GM23338 (cell line): ENCODE measurements around the gene RNF4. TPM values are rescaled to one million over a fixed set of nuclear protein-coding genes. Genes with fewer than 3 reads are reported as not detected.

Source experiments
- ATAC-seq: fragments of 200-7000 bp; cut with Tn5 transposase; 3 replicates; pipeline ENCODE4 v1.9.1; 2020
- DNase-seq: peaks from one replicate; pipeline ENCODE4 v3.0.0-alpha.2; 2015; ENCODE audit warnings: low spot score
- H2AFZ ChIP-seq: fragments of 200-600 bp; sonication (generic); 2 replicates; pipeline ENCODE4 v1.8.0; 2016; ENCODE audit warnings: antibody characterized with exemption, mild to moderate bottlenecking, moderate library complexity
- H3F3A ChIP-seq: fragments of 200-600 bp; sonication (generic); replicated peaks from 2 replicates; pipeline ENCODE4 v1.8.0; 2017; ENCODE audit warnings: antibody characterized with exemption, mixed run types, low read depth
- H3K27ac ChIP-seq: fragments of 200-600 bp; sonication (generic); 2 replicates; pipeline ENCODE4 v1.6.1; 2016; ENCODE audit warnings: low read depth
- H3K27me3 ChIP-seq: fragments of 200-600 bp; sonication (generic); 2 replicates; pipeline ENCODE4 v1.8.0; 2016; ENCODE audit warnings: mild to moderate bottlenecking, mixed run types, moderate library complexity; ENCODE audit not compliant: insufficient read depth
- H3K36me3 ChIP-seq: fragments of 200-600 bp; sonication (generic); 2 replicates; pipeline ENCODE4 v1.8.0; 2016; ENCODE audit warnings: mild to moderate bottlenecking; ENCODE audit not compliant: insufficient read depth
- H3K4me1 ChIP-seq: fragments of 200-600 bp; sonication (generic); 2 replicates; pipeline ENCODE4 v1.8.0; 2016; ENCODE audit warnings: mild to moderate bottlenecking, moderate library complexity; ENCODE audit not compliant: insufficient read depth
- H3K4me2 ChIP-seq: fragments of 200-600 bp; sonication (generic); 2 replicates; pipeline ENCODE4 v1.7.1; 2017; ENCODE audit warnings: mixed run types
- H3K4me3 ChIP-seq: fragments of 200-600 bp; sonication (generic); 2 replicates; pipeline ENCODE4 v1.6.1; 2016; ENCODE audit warnings: mixed run types
- H3K79me2 ChIP-seq: fragments of 200-600 bp; sonication (generic); replicated peaks from 2 replicates; pipeline ENCODE4 v1.8.0; 2017; ENCODE audit warnings: mild to moderate bottlenecking; ENCODE audit not compliant: insufficient read depth
- H3K9me2 ChIP-seq: fragments of 200-600 bp; sonication (generic); 2 replicates; pipeline ENCODE4 v1.8.0; 2017; ENCODE audit not compliant: insufficient read depth
- H4K20me1 ChIP-seq: fragments of 200-600 bp; sonication (generic); replicated peaks from 2 replicates; pipeline ENCODE4 v1.8.0; 2017; ENCODE audit warnings: mild to moderate bottlenecking; ENCODE audit not compliant: insufficient read depth
- H3K27ac Mint-ChIP-seq: 2 replicates; pipeline ENCODE4 v1.8.0; 2020; ENCODE audit warnings: inconsistent platforms, mild to moderate bottlenecking, moderate library complexity, mixed read lengths
- H3K27me3 Mint-ChIP-seq: 3 replicates; pipeline ENCODE4 v1.8.0; 2022; ENCODE audit warnings: low read depth, mild to moderate bottlenecking, moderate library complexity, mixed read lengths, inconsistent platforms; ENCODE audit not compliant: insufficient read depth, poor library complexity
- H3K36me3 Mint-ChIP-seq: 3 replicates; pipeline ENCODE4 v1.8.0; 2021; ENCODE audit warnings: low read depth, mild to moderate bottlenecking, inconsistent platforms, moderate library complexity, mixed read lengths
- H3K4me1 Mint-ChIP-seq: 3 replicates; pipeline ENCODE4 v1.8.0; 2020; ENCODE audit warnings: mild to moderate bottlenecking, inconsistent platforms, mixed read lengths
- H3K4me3 Mint-ChIP-seq: 3 replicates; pipeline ENCODE4 v1.8.0; 2021; ENCODE audit warnings: moderate library complexity, mild to moderate bottlenecking, inconsistent platforms, mixed read lengths
- H3K9me3 Mint-ChIP-seq: 3 replicates; pipeline ENCODE4 v1.8.0; 2020; ENCODE audit warnings: moderate library complexity, mild to moderate bottlenecking, inconsistent platforms, mixed read lengths
- CREB1 ChIP-seq: fragments of 250-450 bp; sonication (Bioruptor Pico); IDR thresholded peaks from 2 replicates; pipeline ENCODE4 v1.5.0; 2020; ENCODE audit warnings: low read depth, mild to moderate bottlenecking, moderate library complexity
- CTCF ChIP-seq, 2 experiments: fragments of 200-600 bp in 1 of 2; sonication (generic) in 1 of 2; conservative IDR thresholded peaks; 2 replicates each; pipeline versions ENCODE4 v1.5.1 to v1.6.1; 2016 to 2017; ENCODE audit warnings: antibody characterized with exemption in 2 of 2, low read depth in 2 of 2, mild to moderate bottlenecking in 2 of 2, moderate library complexity in 1 of 2
- EZH2 ChIP-seq: fragments of 200-600 bp; sonication (generic); IDR thresholded peaks from one replicate; pipeline ENCODE4 v1.8.0; 2017; ENCODE audit warnings: antibody characterized with exemption, mild to moderate bottlenecking, low read depth; ENCODE audit not compliant: unreplicated experiment
- EZH2phosphoT487 ChIP-seq: fragments of 200-600 bp; sonication (generic); IDR thresholded peaks from one replicate; pipeline ENCODE4 v1.8.1; 2018; ENCODE audit warnings: antibody characterized with exemption; ENCODE audit not compliant: unreplicated experiment
- JUNB ChIP-seq: IDR thresholded peaks from one replicate; pipeline ENCODE4 v1.6.1; 2016; ENCODE audit warnings: antibody characterized with exemption; ENCODE audit not compliant: unreplicated experiment
- NANOG ChIP-seq: IDR thresholded peaks from 2 replicates; pipeline ENCODE4 v1.6.1; 2016; ENCODE audit warnings: antibody characterized with exemption, borderline replicate concordance
- POLR2AphosphoS5 ChIP-seq: IDR thresholded peaks from 2 replicates; pipeline ENCODE4 v1.6.1; 2016; ENCODE audit warnings: antibody characterized with exemption, low read depth
- polyA plus RNA-seq: library from polyadenylated mRNA; unstranded; fragments of >200 nt; fragmentation: Nextera tagmentation; extraction: Ambion mirVana; gene quantifications from 2 replicates; pipeline ENCODE4 v1.2.1, GENCODE V29; 2016
- total RNA-seq: library from RNA; depleted of rRNA; stranded (reverse); fragments of >200 nt; shearing (Covaris generic); gene quantifications from 2 replicates; pipeline ENCODE4 v1.2.3, GENCODE V29; 2014
- TF ChIP-seq, protein P1 (sequence below): IDR thresholded peaks from one replicate; pipeline ENCODE4 v1.6.1; 2018; ENCODE audit warnings: antibody characterized with exemption; ENCODE audit not compliant: unreplicated experiment
- TF ChIP-seq, protein P2 (sequence below): fragments of 250-450 bp; sonication (Bioruptor Pico); IDR thresholded peaks from 2 replicates; pipeline ENCODE4 v1.5.0; 2020; ENCODE audit warnings: mild to moderate bottlenecking, moderate library complexity

Gene RNF4
- total and polyA plus RNA-seq, 2 experiments from 2014 or later: 47.7 to 77.2 TPM

DNA sequence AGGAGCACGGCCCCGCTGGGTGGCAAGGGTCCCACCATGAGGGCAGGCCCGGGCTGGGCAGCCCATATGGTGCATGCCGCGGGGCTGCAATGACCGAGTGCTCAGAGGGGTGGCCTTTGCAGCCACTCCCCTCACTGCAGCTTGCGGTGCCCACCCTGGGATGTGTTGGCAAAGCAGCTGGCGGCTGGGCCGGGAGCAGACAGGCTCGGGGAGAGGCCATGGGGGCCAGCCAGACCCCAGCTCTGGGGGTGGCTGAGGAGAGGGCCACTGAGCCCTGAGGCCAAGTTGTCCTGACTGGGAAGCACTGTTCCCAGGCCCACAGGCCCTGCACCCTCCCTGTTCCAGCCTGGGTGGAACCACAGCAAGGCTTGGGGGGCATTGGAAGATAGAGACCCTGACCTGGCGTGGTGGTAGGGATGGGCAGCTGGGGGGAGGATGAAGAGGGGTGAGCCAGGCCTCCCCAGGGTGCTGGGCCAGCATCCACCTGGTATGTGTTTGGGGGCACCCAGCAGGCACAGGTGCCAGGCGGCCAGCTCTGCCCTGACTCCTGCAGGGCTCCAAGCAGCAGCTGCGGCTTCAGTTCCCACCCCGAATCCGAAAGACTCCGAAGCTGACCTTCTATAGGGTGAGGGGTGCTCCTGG, 18.4 kb upstream of the RNF4 start:
- no peak overlapping the region for H3K4me3 ChIP-seq
- H2AFZ ChIP-seq: no peak overlapping the region
- no peak overlapping the region for H3K27ac ChIP-seq
- H3K4me3 Mint-ChIP-seq: no peak overlapping the region
- no peaks in the 10 kb centered on the region for H3K9me3 Mint-ChIP-seq
- H3K4me2 ChIP-seq: no peak overlapping the region
- no peaks in the 10 kb centered on the region for H3K4me1 ChIP-seq
- H3K36me3 Mint-ChIP-seq: no peaks in the 10 kb centered on the region
- TF ChIP-seq EZH2phosphoT487 (no peak), CTCF (conservative IDR thresholded peaks at IDR 0.05; ENCODE audit: low read depth in 2 of 2) (no peak), EZH2 (no peak), CREB1 (no peak), NANOG (no peak), JUNB (no peak), POLR2AphosphoS5 (no peak)
- TF ChIP-seq, protein P1, sequence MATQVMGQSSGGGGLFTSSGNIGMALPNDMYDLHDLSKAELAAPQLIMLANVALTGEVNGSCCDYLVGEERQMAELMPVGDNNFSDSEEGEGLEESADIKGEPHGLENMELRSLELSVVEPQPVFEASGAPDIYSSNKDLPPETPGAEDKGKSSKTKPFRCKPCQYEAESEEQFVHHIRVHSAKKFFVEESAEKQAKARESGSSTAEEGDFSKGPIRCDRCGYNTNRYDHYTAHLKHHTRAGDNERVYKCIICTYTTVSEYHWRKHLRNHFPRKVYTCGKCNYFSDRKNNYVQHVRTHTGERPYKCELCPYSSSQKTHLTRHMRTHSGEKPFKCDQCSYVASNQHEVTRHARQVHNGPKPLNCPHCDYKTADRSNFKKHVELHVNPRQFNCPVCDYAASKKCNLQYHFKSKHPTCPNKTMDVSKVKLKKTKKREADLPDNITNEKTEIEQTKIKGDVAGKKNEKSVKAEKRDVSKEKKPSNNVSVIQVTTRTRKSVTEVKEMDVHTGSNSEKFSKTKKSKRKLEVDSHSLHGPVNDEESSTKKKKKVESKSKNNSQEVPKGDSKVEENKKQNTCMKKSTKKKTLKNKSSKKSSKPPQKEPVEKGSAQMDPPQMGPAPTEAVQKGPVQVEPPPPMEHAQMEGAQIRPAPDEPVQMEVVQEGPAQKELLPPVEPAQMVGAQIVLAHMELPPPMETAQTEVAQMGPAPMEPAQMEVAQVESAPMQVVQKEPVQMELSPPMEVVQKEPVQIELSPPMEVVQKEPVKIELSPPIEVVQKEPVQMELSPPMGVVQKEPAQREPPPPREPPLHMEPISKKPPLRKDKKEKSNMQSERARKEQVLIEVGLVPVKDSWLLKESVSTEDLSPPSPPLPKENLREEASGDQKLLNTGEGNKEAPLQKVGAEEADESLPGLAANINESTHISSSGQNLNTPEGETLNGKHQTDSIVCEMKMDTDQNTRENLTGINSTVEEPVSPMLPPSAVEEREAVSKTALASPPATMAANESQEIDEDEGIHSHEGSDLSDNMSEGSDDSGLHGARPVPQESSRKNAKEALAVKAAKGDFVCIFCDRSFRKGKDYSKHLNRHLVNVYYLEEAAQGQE: no peak
- H4K20me1 ChIP-seq: no peaks in the 10 kb centered on the region
- no peaks in the 10 kb centered on the region for H3F3A ChIP-seq
- no peaks in the 10 kb centered on the region for H3K27me3 ChIP-seq
- no peaks in the 10 kb centered on the region for H3K79me2 ChIP-seq
- ATAC-seq: no peak
- H3K27ac Mint-ChIP-seq: no peak overlapping the region
- H3K4me1 Mint-ChIP-seq: peaks cover 2% of the 10 kb centered on the region; the same call in 2 of the 3 replicates
- H3K9me2 ChIP-seq: peaks cover 13% of the 10 kb centered on the region; the same call in 1 of the 2 replicates
- peaks cover 5% of the 10 kb centered on the region for H3K27me3 Mint-ChIP-seq
- DNase-seq: no peak
- H3K36me3 ChIP-seq: no peaks in the 10 kb centered on the region

DNA sequence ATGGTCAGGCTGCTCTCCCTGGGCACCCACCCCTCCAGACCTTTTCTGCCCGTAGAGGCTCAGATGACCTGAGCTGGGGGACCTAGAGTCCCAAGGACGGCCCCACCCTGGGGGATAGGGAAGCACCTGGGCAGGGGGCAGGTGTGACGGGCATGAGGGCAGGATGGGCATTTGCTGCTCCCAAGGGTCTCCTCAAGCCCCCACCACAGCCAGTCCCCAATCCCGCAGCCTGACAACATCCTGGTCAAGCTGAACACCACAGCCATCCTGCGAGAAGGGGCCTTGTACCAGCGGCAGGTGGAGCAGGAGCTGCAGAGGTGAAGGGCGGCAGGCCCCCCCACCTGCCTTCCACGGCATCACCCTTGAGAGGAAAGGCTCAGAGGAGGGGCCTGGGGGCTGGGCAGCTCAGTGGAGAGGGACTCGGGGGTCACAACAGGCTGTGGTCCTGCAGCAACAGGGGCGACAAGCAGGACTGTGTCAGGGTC, 17.8 kb upstream of the RNF4 start:
- Mint-ChIP-seq H3K9me3 (no peaks in the 10 kb centered on the region), H3K27me3 (peaks cover 5% of the 10 kb centered on the region), H3K4me3 (no peak overlapping the region), H3K36me3 (no peaks in the 10 kb centered on the region), H3K27ac (no peak overlapping the region), H3K4me1 (no peaks in the 10 kb centered on the region)
- Histone ChIP-seq H3K4me3 (no peak overlapping the region), H3K9me2 (peaks cover 13% of the 10 kb centered on the region; the same call in 1 of the 2 replicates), H3K27me3 (no peaks in the 10 kb centered on the region), H3K79me2 (no peaks in the 10 kb centered on the region), H3F3A (no peaks in the 10 kb centered on the region), H4K20me1 (no peaks in the 10 kb centered on the region), H3K4me1 (no peaks in the 10 kb centered on the region), H3K4me2 (no peak overlapping the region), H2AFZ (no peak overlapping the region), H3K27ac (no peak overlapping the region), H3K36me3 (no peaks in the 10 kb centered on the region)
- DNase-seq: no peak
- ATAC-seq: no peak
- TF ChIP-seq, protein P2, sequence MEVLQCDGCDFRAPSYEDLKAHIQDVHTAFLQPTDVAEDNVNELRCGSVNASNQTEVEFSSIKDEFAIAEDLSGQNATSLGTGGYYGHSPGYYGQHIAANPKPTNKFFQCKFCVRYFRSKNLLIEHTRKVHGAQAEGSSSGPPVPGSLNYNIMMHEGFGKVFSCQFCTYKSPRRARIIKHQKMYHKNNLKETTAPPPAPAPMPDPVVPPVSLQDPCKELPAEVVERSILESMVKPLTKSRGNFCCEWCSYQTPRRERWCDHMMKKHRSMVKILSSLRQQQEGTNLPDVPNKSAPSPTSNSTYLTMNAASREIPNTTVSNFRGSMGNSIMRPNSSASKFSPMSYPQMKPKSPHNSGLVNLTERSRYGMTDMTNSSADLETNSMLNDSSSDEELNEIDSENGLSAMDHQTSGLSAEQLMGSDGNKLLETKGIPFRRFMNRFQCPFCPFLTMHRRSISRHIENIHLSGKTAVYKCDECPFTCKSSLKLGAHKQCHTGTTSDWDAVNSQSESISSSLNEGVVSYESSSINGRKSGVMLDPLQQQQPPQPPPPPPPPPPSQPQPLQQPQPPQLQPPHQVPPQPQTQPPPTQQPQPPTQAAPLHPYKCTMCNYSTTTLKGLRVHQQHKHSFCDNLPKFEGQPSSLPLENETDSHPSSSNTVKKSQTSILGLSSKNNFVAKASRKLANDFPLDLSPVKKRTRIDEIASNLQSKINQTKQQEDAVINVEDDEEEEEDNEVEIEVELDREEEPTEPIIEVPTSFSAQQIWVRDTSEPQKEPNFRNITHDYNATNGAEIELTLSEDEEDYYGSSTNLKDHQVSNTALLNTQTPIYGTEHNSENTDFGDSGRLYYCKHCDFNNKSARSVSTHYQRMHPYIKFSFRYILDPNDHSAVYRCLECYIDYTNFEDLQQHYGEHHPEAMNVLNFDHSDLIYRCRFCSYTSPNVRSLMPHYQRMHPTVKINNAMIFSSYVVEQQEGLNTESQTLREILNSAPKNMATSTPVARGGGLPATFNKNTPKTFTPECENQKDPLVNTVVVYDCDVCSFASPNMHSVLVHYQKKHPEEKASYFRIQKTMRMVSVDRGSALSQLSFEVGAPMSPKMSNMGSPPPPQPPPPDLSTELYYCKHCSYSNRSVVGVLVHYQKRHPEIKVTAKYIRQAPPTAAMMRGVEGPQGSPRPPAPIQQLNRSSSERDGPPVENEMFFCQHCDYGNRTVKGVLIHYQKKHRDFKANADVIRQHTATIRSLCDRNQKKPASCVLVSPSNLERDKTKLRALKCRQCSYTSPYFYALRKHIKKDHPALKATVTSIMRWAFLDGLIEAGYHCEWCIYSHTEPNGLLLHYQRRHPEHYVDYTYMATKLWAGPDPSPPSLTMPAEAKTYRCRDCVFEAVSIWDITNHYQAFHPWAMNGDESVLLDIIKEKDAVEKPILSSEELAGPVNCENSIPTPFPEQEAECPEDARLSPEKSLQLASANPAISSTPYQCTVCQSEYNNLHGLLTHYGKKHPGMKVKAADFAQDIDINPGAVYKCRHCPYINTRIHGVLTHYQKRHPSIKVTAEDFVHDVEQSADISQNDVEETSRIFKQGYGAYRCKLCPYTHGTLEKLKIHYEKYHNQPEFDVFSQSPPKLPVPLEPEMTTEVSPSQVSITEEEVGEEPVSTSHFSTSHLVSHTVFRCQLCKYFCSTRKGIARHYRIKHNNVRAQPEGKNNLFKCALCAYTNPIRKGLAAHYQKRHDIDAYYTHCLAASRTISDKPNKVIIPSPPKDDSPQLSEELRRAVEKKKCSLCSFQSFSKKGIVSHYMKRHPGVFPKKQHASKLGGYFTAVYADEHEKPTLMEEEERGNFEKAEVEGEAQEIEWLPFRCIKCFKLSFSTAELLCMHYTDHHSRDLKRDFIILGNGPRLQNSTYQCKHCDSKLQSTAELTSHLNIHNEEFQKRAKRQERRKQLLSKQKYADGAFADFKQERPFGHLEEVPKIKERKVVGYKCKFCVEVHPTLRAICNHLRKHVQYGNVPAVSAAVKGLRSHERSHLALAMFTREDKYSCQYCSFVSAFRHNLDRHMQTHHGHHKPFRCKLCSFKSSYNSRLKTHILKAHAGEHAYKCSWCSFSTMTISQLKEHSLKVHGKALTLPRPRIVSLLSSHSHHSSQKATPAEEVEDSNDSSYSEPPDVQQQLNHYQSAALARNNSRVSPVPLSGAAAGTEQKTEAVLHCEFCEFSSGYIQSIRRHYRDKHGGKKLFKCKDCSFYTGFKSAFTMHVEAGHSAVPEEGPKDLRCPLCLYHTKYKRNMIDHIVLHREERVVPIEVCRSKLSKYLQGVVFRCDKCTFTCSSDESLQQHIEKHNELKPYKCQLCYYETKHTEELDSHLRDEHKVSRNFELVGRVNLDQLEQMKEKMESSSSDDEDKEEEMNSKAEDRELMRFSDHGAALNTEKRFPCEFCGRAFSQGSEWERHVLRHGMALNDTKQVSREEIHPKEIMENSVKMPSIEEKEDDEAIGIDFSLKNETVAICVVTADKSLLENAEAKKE (CRISPR knock-in tag): no peak
- TF ChIP-seq EZH2: no peak
- TF ChIP-seq NANOG: no peak
